ENCODE results near the gene OR2T3.
"Not testable (repeated sequence)": the region's sequence is repeated elsewhere in the genome, so short reads cannot be mapped to it uniquely, and the experiment has no call there.

The OR2T3 gene

GRCh38 chr1:248455045-248455444 is 18.1 kb upstream of the OR2T3 start:
- not testable (repeated sequence) for H3K4me3 ChIP-seq (replicated peaks; ENCODE audit: low read depth, low read length); DNase-seq (ENCODE audit: extremely low read depth, low read depth)

- not testable (repeated sequence) for H3K4me3 ChIP-seq (replicated peaks; ENCODE audit: low read depth, low read length)
Observed at GRCh38 chr1:248456635-248457034, 16.5 kb upstream of the OR2T3 start.

GRCh38 chr1:248459117-248459516 is 14.0 kb upstream of the OR2T3 start:
- not testable (repeated sequence) for H3K4me3 ChIP-seq (replicated peaks; ENCODE audit: low read depth, low read length); DNase-seq (ENCODE audit: extremely low read depth, low read depth)

More at GRCh38 chr1:248456635-248457034, 16.5 kb upstream of the OR2T3 start:
- not testable (repeated sequence) for DNase-seq (ENCODE audit: extremely low read depth, low read depth)

GRCh38 chr1:248471154-248471553 is 2.0 kb upstream of the OR2T3 start:
- H3K4me3 ChIP-seq (replicated peaks; ENCODE audit: low read depth, low read length), result no peak overlapping the region
- TF ChIP-seq CTCF (IDR thresholded peaks at IDR 0.05; ENCODE audit: low read depth, low read length, missing control alignments), result no peak
- DNase-seq (ENCODE audit: extremely low read depth, low read depth), result no peak

GRCh38 chr1:248472111-248472510 is 1.0 kb upstream of the OR2T3 start:
- DNase-seq (ENCODE audit: extremely low read depth, low read depth), result not testable (repeated sequence)

GRCh38 chr1:248475660-248476059 is 2.5 kb downstream of the OR2T3 start:
- H3K4me3 ChIP-seq (replicated peaks; ENCODE audit: low read depth, low read length); DNase-seq (ENCODE audit: extremely low read depth, low read depth): not testable (repeated sequence)

More at GRCh38 chr1:248472111-248472510, 1.0 kb upstream of the OR2T3 start:
- not testable (repeated sequence) for H3K4me3 ChIP-seq (replicated peaks; ENCODE audit: low read depth, low read length)

GRCh38 chr1:248481686-248482579 is 8.8 kb downstream of the OR2T3 start:
- H3K4me3 ChIP-seq (replicated peaks; ENCODE audit: low read depth, low read length); DNase-seq (ENCODE audit: extremely low read depth, low read depth): not testable (repeated sequence)

GRCh38 chr1:248488289-248488688 is 15.1 kb downstream of the OR2T3 start, which contains the start of gene OR2T5:
OR2T5 (plus strand) TSS chr1:248488589; CDS start chr1:248488589, 0 bp downstream.
- not testable (repeated sequence) for H3K4me3 ChIP-seq (replicated peaks; ENCODE audit: low read depth, low read length); DNase-seq (ENCODE audit: extremely low read depth, low read depth)

GRCh38 chr1:248496661-248497060 is 23.5 kb downstream of the OR2T3 start:
- not testable (repeated sequence) for H3K4me3 ChIP-seq (replicated peaks; ENCODE audit: low read depth, low read length); DNase-seq (ENCODE audit: extremely low read depth, low read depth)

- DNase-seq (ENCODE audit: extremely low read depth, low read depth); H3K4me3 ChIP-seq (replicated peaks; ENCODE audit: low read depth, low read length): not testable (repeated sequence)
Observed at GRCh38 chr1:248500305-248501035, 27.3 kb downstream of the OR2T3 start.

- DNase-seq (ENCODE audit: extremely low read depth, low read depth); H3K4me3 ChIP-seq (replicated peaks; ENCODE audit: low read depth, low read length): not testable (repeated sequence)
Observed at GRCh38 chr1:248507773-248508172, 34.6 kb downstream of the OR2T3 start, which contains the start of gene OR2G6. OR2G6 (plus strand) TSS chr1:248508073; CDS start chr1:248521647, 13,574 bp downstream.

- DNase-seq (ENCODE audit: extremely low read depth, low read depth); H3K4me3 ChIP-seq (replicated peaks; ENCODE audit: low read depth, low read length): not testable (repeated sequence)
Observed at GRCh38 chr1:248510217-248510616, 37.1 kb downstream of the OR2T3 start.

All from HFF-Myc (cell line).